C4-2B (cell line): ENCODE data around the gene NBEAL2.
"Not testable (repeated sequence)": the region's sequence is repeated elsewhere in the genome, so short reads cannot be mapped to it uniquely, and the experiment has no call there.

Source experiments
- H3K27ac ChIP-seq: fragments of 450-650 bp; 2 replicates; pipeline ENCODE4 v1.5.1; 2017
- ZFX ChIP-seq: fragments of 450-650 bp; IDR thresholded peaks from 2 replicates; pipeline ENCODE4 v1.6.1; 2017
- TF ChIP-seq, protein P1 (sequence below): fragments of 450-650 bp; conservative IDR thresholded peaks from 2 replicates; pipeline ENCODE4 v1.5.1; 2017; ENCODE audit warnings: mild to moderate bottlenecking

NBEAL2 gene

DNA sequence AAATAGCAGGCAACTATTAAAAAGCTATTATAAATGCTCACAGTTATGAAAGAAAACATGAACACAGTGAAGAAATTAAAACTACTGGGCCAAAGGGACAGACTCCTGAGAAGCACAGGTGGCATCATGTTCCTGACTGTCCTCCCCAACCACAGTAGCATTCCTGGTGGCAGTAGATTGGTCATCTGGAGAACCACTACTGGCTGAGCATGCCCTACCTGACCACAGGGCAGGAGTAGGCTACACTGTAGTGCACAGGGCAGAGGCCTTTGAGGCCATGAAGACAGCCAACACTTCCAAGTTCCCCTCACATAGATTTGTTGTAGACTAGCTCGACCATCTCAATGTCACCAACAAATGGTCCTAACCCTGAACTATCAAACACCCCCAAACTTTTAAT lies 49.2 kb downstream of the NBEAL2 start:
- no peak for TF ChIP-seq ZFX
- TF ChIP-seq, protein P1, sequence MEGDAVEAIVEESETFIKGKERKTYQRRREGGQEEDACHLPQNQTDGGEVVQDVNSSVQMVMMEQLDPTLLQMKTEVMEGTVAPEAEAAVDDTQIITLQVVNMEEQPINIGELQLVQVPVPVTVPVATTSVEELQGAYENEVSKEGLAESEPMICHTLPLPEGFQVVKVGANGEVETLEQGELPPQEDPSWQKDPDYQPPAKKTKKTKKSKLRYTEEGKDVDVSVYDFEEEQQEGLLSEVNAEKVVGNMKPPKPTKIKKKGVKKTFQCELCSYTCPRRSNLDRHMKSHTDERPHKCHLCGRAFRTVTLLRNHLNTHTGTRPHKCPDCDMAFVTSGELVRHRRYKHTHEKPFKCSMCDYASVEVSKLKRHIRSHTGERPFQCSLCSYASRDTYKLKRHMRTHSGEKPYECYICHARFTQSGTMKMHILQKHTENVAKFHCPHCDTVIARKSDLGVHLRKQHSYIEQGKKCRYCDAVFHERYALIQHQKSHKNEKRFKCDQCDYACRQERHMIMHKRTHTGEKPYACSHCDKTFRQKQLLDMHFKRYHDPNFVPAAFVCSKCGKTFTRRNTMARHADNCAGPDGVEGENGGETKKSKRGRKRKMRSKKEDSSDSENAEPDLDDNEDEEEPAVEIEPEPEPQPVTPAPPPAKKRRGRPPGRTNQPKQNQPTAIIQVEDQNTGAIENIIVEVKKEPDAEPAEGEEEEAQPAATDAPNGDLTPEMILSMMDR = no peak
- H3K27ac ChIP-seq = no peak overlapping the region

DNA sequence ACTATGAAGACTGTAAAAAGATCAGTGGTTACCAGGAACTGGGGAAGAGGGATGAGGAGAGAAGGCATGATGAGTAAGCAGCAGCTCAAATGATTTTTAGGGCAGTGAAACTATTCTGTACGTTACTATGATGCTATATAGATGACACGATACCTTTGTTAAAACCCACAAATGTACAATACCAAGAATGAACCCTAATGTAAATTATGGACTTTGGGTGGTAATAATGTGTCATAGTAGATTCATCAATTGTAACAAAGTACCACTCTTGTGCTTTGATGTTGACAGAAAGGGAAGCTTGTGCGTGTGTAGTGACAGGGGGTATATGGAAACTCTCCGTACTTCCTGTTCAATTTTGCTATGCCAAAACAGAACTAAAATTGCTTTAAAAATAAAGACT lies 51.6 kb downstream of the NBEAL2 start:
- not testable (repeated sequence) for H3K27ac ChIP-seq

DNA sequence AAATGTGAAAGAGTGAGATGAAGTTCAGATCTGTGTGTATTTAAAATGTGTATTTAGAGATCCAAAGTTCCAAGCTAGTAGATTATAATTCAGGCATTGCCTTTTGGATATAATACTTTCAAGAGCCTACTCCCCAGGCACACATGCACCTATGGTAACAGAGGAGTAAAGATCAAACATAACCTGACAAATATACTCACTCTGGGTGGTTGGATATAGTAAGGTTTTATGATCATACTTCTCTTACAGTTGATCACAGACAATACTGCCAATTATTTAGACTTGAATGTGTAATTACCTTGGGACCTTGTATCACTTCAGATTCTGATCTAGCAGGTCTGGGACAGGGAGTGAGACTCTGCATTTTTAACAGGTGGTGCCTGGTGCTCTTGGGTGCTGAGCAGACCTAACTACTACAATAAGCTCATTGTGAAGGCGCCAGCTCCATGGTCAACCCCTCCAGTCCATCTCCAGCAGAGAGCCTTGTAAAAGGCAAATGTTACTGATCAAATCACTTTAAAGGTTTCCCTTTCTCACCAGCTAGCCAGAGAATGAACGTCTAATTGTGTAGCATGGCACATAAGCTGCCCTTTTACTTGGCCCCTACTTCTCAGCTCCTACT lies 55.5 kb downstream of the NBEAL2 start:
- H3K27ac ChIP-seq = no peak overlapping the region
- TF ChIP-seq, protein P1 = no peak
- TF ChIP-seq ZFX = no peak

DNA sequence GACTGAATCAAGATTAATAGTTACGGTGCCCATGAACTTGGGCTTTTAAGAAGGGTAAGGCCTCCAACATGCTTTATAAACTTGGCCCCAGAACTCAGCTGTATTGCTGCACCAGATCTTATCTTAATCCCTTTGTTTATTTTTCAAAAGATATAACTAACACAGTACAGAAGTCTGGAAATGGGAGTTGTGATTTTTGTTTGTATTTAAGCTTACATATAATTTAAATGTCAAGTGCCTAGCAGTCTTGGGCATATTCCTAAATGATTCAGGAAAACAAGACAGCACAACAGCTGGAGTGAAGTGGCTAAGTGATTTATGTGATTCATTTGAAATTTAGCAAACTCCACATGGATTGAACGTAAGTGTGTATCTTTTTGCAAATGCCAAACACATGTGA lies 56.2 kb downstream of the NBEAL2 start:
- TF ChIP-seq, protein P1 = no peak
- TF ChIP-seq ZFX = no peak
- no peak overlapping the region for H3K27ac ChIP-seq

DNA sequence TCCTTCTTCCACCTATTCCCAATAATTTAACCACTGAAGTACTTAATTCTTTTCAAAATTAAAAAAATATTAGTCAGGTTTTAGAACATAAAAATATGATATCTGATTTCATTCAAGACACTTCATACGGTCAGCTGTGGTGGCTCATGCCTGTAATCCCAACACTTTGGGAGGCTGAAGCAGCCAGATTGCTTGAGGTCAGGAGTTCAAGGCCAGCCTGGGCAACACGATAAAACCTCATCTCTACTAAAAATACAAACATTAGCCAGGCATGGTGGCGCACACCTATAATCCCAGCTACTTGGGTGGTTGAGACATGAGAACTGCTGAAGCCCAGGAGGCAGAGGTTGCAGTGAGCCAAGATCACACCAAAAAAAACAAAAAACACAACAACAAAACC lies 56.7 kb downstream of the NBEAL2 start:
- no peak overlapping the region for H3K27ac ChIP-seq
- no peak for TF ChIP-seq ZFX
- TF ChIP-seq, protein P1 = no peak

DNA sequence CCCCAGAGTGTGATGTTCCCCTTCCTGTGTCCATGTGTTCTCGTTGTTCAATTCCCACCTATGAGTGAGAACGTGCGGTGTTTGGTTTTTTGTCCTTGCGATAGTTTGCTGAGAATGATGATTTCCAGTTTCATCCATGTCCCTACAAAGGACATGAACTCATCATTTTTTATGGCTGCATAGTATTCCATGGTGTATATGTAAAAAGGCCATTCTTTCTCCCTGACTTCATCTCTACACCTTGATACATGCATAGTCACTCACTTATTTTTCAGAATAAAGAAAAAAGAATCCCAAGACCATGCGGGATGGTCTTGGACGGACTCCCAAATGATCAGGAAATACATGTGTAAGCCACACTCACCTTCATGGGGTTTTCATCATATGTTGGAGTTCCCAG lies 57.8 kb downstream of the NBEAL2 start:
- not testable (repeated sequence) for H3K27ac ChIP-seq

DNA sequence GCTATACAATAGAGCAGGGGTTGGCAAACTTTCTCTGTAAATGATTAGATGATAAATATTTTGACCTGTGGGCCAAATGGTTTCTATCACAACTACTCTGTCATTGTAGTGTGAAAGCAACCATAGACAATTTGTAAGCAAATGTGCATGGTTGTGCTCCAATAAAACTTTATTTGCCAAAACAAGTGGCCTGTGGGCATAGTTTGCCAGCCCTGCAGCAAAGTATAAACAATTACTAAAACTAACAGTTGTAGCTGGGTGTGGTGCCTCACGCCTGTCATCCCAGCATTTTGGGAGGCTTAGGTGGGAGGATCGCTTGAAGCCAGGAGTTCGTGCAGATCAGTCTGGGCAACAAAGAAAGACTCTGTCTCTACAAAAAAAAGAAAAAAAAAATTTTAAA lies 61.6 kb downstream of the NBEAL2 start:
- TF ChIP-seq, protein P1 = no peak
- no peak for TF ChIP-seq ZFX
- no peak overlapping the region for H3K27ac ChIP-seq

DNA sequence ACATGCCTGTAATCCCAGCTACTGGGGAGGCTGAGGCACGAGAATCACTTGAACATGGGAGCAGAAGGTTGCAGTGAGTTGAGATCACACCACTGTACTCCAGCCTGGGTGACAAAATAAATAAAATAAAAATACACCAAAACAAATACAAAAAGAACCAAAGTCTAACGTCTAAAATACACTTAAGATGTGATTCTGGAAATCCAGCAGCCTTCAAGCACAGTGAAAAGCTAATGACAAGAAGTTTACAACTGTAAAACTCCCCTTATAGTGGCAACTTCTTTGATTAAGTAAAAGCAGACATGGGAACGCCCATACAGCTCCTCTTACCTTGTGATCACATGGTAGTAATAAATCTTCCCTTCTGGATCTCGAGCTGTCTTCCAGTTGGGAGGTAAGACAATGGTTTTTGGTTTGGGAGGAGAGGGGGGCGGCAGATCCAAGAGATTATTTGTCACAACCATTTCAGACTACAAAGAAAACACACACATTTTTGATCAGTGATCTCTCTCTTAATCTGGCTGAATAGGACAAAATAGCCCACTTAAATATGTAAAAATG lies 62.8 kb downstream of the NBEAL2 start:
- TF ChIP-seq, protein P1 = no peak
- TF ChIP-seq ZFX = no peak
- H3K27ac ChIP-seq = no peak overlapping the region
